Measurements from ENCODE around the gene CST11. TPM values are rescaled to one million over a fixed set of nuclear protein-coding genes. Genes with fewer than 3 reads are reported as not detected.

CST11 gene
- total RNA-seq, 4 donors from 2014 or later, result not detected

DNA sequence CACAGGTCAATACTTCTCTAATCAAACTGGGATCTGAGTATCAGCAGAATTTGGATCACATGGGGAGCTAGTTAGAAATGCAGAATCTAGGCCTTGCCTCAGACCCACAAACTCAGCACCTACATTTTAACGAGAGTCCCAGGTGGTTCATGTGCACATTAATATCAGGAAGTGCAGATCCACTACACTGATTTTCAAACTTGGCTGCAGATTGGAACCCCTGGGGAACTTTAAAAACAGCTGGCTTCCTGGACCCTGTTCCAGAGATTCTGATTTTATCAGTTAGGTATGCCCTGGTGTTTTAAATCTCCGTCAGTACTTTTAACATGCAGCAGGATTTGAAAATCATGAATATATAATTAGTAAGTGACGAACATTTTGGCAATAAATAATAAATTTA, 36.3 kb upstream of the CST11 start:
- 68 to 73% methylated on average over 3 of the region's 3 CpGs for WGBS, 2 donors
- H3K27ac ChIP-seq, result no peak overlapping the region
- H3K9me3 ChIP-seq, result no peaks in the 10 kb centered on the region
- H3K4me3 ChIP-seq, result no peak overlapping the region
- no peaks in the 10 kb centered on the region for H3K36me3 ChIP-seq
- H3K27me3 ChIP-seq, result no peaks in the 10 kb centered on the region
- TF ChIP-seq POLR2A (IDR thresholded peaks at IDR 0.05), result no peak
- no peak for TF ChIP-seq EP300 (IDR thresholded peaks at IDR 0.05)
- no peak for TF ChIP-seq CTCF (IDR thresholded peaks at IDR 0.05)
- no peaks in the 10 kb centered on the region for H3K4me1 ChIP-seq
- no peak for DNase-seq (ENCODE audit: low spot score in 2 of 2)

- H3K27me3 ChIP-seq, result no peaks in the 10 kb centered on the region
- no peak overlapping the region for H3K4me3 ChIP-seq
- TF ChIP-seq POLR2A (IDR thresholded peaks at IDR 0.05) (no peak), CTCF (IDR thresholded peaks at IDR 0.05) (no peak), EP300 (IDR thresholded peaks at IDR 0.05) (no peak)
- no peaks in the 10 kb centered on the region for H3K9me3 ChIP-seq
- no peak for DNase-seq (ENCODE audit: low spot score in 2 of 2)
- no peaks in the 10 kb centered on the region for H3K36me3 ChIP-seq
- H3K27ac ChIP-seq, result no peak overlapping the region
- no peaks in the 10 kb centered on the region for H3K4me1 ChIP-seq
- WGBS, 2 donors, result 79 to 82% methylated on average over 2 of the region's 2 CpGs
Measured at GRCh38 chr20:23488470-23488869, 35.8 kb upstream of the CST11 start.

DNA sequence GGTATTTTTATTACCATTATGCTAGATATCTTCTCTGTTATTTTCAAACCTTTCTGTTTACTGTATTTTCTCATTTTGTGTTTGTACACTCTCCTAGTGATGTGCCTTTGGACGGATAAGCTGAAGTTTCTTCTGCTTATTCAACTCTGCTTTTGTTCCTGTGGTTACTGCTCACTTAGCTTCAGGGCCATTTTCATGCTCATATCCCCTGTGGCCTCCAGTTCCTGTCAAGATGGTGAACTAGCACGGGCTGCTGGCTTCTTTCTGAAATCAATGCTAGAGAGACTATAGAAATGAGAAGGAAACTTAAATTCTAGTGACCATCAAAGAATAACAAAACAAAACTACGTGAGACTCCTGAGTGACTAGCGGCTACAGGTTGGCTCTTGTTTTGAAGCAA, 31.4 kb upstream of the CST11 start:
- no peak for TF ChIP-seq EP300 (IDR thresholded peaks at IDR 0.05)
- no peak for TF ChIP-seq CTCF (IDR thresholded peaks at IDR 0.05)
- TF ChIP-seq POLR2A (IDR thresholded peaks at IDR 0.05), result no peak
- H3K27ac ChIP-seq, result no peak overlapping the region
- no peak for DNase-seq (ENCODE audit: low spot score in 2 of 2)
- H3K27me3 ChIP-seq, result no peaks in the 10 kb centered on the region
- H3K36me3 ChIP-seq, result no peaks in the 10 kb centered on the region
- no peaks in the 10 kb centered on the region for H3K4me1 ChIP-seq
- H3K4me3 ChIP-seq, result no peak overlapping the region
- no peaks in the 10 kb centered on the region for H3K9me3 ChIP-seq
- WGBS, 2 donors, result 60 to 63% methylated on average over 4 of the region's 4 CpGs

DNA sequence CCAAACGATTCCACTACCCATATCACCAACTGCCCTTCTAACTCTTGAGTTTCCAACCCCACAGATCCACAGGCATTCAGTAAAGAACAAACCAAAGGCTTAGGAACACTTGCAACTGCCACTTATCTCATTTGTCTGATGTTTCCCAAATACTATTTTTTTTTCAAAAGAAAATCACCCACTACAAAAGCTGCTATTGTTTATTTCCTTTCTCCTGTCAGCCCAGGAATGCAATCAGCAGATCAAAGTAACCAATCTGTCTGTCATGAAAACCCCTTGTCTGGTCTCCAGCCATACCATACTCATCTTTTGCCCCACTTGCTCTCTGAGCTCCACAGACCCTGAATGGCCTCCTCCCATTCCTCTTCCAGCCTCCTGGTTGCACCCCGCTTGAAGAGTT, 29.5 kb upstream of the CST11 start:
- no peaks in the 10 kb centered on the region for H3K36me3 ChIP-seq
- H3K4me1 ChIP-seq, result no peaks in the 10 kb centered on the region
- TF ChIP-seq CTCF (IDR thresholded peaks at IDR 0.05), result no peak
- no peak overlapping the region for H3K27ac ChIP-seq
- H3K27me3 ChIP-seq, result no peaks in the 10 kb centered on the region
- 73 to 74% methylated on average over 2 of the region's 2 CpGs for WGBS, 2 donors
- no peak overlapping the region for H3K4me3 ChIP-seq
- peaks cover 0 to 5% (median 0%) of the 10 kb centered on the region in 4 donors for H3K9me3 ChIP-seq
- no peak for DNase-seq (ENCODE audit: low spot score in 2 of 2)

GRCh38 chr20:23479043-23479442, 26.4 kb upstream of the CST11 start:
- no peak for DNase-seq (ENCODE audit: low spot score in 2 of 2)
- Histone ChIP-seq H3K36me3 (no peaks in the 10 kb centered on the region), H3K27ac (no peak overlapping the region), H3K27me3 (no peaks in the 10 kb centered on the region), H3K4me1 (no peaks in the 10 kb centered on the region), H3K4me3 (no peak overlapping the region), H3K9me3 (peaks cover 0 to 5% (median 0%) of the 10 kb centered on the region in 4 donors)
- WGBS, 2 donors, result 75 to 90% methylated on average over 4 of the region's 4 CpGs
- TF ChIP-seq EP300 (IDR thresholded peaks at IDR 0.05) (no peak), POLR2A (IDR thresholded peaks at IDR 0.05) (no peak), CTCF (IDR thresholded peaks at IDR 0.05) (no peak)

All from tibial nerve (tissue), 4 donors.